ENCODE results near the gene CIZ1.

The CIZ1 gene

GRCh38 chr9:128163027-128163515 is 28.3 kb downstream of the CIZ1 start:
- TF ChIP-seq, protein P1, sequence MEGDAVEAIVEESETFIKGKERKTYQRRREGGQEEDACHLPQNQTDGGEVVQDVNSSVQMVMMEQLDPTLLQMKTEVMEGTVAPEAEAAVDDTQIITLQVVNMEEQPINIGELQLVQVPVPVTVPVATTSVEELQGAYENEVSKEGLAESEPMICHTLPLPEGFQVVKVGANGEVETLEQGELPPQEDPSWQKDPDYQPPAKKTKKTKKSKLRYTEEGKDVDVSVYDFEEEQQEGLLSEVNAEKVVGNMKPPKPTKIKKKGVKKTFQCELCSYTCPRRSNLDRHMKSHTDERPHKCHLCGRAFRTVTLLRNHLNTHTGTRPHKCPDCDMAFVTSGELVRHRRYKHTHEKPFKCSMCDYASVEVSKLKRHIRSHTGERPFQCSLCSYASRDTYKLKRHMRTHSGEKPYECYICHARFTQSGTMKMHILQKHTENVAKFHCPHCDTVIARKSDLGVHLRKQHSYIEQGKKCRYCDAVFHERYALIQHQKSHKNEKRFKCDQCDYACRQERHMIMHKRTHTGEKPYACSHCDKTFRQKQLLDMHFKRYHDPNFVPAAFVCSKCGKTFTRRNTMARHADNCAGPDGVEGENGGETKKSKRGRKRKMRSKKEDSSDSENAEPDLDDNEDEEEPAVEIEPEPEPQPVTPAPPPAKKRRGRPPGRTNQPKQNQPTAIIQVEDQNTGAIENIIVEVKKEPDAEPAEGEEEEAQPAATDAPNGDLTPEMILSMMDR (IDR thresholded peaks at IDR 0.05; ENCODE audit: control extremely low read depth, extremely low read depth, low read depth, missing control alignments) = no peak
- ChIA-PET POLR2A (no interaction called here), CTCF (no interaction called here)
- no peak for DNase-seq (ENCODE audit: extremely low spot score)

- POLR2A ChIA-PET = no interaction called here
- DNase-seq (ENCODE audit: extremely low spot score) = no peak
- TF ChIP-seq, protein P1 (IDR thresholded peaks at IDR 0.05; ENCODE audit: control extremely low read depth, extremely low read depth, low read depth, missing control alignments) = no peak
- CTCF ChIA-PET = no interaction called here
Measured at GRCh38 chr9:128162215-128163026, 29.0 kb downstream of the CIZ1 start.

DNA sequence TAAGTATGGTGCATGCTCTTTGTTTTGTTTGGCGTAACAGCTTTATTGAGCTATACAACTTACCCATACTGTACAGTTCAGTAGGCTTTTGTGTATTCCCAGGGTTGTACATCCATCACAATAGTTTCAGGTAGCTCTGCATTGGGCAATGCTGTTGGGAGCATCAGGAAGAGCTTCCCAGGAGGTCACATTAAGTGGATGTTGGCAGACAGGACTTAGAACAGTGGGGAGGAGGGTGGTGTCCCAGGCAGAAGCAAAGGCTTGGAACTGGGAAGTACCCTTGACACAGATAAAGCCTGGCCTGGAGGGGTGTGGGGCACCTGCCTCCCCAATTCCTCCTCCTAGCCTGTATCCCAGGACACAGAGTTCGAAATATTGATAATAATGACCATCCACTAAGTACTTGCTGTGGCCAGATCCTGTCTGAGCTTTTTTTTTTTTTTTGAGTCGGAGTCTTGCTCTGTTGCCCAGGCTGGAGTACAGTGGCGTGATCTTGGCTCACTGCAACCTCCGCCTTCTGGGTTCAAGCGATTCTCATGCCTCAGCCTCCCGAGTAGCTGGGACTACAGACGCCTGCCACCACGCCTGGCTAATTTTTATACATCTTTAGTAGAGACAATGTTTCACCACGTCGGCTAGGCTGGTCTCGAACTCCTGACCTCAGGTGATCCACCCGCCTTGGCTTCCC is 30.0 kb downstream of the CIZ1 start:
- no peak for DNase-seq (ENCODE audit: extremely low spot score)
- CTCF ChIA-PET = interaction anchor here (1.0 to 1.7 kb wide), 3 partner anchors 10 to 43 kb away, joined by 3 to 5 read pairs (median 4); no protein-coding TSS in a partner anchor
- TF ChIP-seq, protein P1 (IDR thresholded peaks at IDR 0.05; ENCODE audit: control extremely low read depth, extremely low read depth, low read depth, missing control alignments) = no peak
- POLR2A ChIA-PET = no interaction called here

DNA sequence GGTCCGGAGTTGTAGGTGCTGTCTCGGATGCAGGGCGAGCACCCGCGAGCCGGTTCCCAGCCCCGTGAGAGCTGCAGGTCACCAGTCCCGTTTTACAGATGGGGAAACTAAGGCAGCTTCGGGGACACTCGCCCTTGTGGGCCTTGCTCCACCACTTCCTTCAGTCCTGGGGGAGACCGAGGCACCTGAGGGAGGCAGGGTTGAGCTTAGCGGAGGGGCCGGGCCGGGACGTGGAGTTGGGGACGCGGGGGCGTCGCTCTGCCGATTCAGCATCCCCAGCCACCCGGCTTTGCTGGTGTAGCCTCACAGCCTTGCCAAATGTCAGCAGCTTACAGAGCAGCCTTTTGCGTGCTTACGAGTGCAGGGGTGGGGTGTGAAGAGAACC is 30.8 kb downstream of the CIZ1 start:
- POLR2A ChIA-PET = interaction anchor here (1.1 kb wide), 1 partner anchor 32 kb away, joined by 3 read pairs; no protein-coding TSS in a partner anchor
- peak; percentile 71 for DNase-seq (ENCODE audit: extremely low spot score)
- TF ChIP-seq, protein P1 (IDR thresholded peaks at IDR 0.05; ENCODE audit: control extremely low read depth, extremely low read depth, low read depth, missing control alignments) = no peak
- CTCF ChIA-PET = interaction anchor here (0.8 to 1.7 kb wide), 5 partner anchors 10 to 113 kb away, joined by 3 to 5 read pairs (median 4); no protein-coding TSS in a partner anchor

DNA sequence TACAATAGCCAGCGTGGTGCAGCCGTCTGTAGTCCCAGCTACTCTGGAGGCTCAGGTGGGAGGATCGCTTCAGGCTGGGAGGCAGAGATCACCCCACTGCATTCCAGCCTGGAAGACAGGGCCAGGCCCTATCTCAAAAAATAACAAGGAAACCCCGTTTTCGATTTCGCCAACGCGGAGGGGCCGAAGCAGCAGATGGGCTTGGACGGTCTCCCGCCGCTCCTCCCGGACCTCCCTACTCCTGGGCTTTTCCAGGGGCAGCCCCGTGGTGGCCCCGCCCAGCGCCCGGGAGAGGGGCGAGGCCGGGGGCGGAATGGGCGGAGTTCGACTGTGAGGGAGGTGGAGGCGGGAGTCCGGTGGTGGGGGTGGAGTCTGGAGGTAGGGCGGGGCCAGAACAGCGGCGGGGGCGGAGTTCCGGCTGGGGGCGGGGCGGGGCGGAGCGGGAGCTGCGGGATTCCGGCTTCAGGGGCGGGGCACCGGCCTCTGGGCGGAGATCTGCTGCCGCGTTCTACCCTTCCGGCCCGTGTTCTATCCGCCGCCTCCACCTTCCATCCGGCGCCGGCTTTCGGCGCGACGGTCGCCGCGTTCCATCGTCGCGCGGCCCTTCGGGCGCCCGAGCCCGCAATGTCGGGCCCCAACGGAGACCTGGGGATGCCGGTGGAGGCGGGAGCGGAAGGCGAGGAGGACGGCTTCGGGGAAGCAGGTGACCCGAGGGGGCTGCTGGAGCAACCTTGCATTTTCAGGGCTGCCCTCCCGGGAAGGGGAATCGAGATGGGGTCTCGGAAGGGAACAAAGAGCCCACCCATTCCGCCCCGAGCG is 31.4 kb downstream of the CIZ1 start, which contains the start of gene BBLN:
Gene BBLN, plus strand, starts transcription at position 482 of the 819 bp plus-strand sequence. Its CDS starts 143 bp downstream, at position 625.
- POLR2A ChIA-PET = interaction anchor here (0.6 to 1.1 kb wide), 4 partner anchors 12 to 347 kb away, joined by 3 to 6 read pairs (median 3); no protein-coding TSS in a partner anchor
- DNase-seq (ENCODE audit: extremely low spot score) = peak; percentile 100
- CTCF ChIA-PET = interaction anchor here (0.8 to 1.7 kb wide), 6 partner anchors 9 to 114 kb away, joined by 3 to 5 read pairs (median 4); no protein-coding TSS in a partner anchor
- TF ChIP-seq, protein P1 (IDR thresholded peaks at IDR 0.05; ENCODE audit: control extremely low read depth, extremely low read depth, low read depth, missing control alignments) = no peak

GRCh38 chr9:128159522-128159783 is 31.9 kb downstream of the CIZ1 start:
- CTCF ChIA-PET = interaction anchor here (1.4 to 1.7 kb wide), 4 partner anchors 8 to 115 kb away, joined by 3 to 5 read pairs (median 3); no protein-coding TSS in a partner anchor
- POLR2A ChIA-PET = interaction anchor here (0.6 to 1.1 kb wide), 4 partner anchors 12 to 347 kb away, joined by 3 to 6 read pairs (median 3); no protein-coding TSS in a partner anchor
- TF ChIP-seq, protein P1 (IDR thresholded peaks at IDR 0.05; ENCODE audit: control extremely low read depth, extremely low read depth, low read depth, missing control alignments) = no peak
- DNase-seq (ENCODE audit: extremely low spot score) = peak; percentile 62
